BLaER1 (cell line): Measurements from ENCODE around the gene SLC25A47.
A peak's percentile ranks its signal among the peaks of the same experiment; 100 is the strongest.

Experiments
- H3K27ac ChIP-seq: shearing (Covaris generic); formaldehyde crosslinking; 2 replicates; pipeline ENCODE4 v1.8.1; 2022
- H3K27me3 ChIP-seq: shearing (Covaris generic); formaldehyde crosslinking; 2 replicates; pipeline ENCODE4 v1.8.1; 2022
- H3K36me3 ChIP-seq: shearing (Covaris generic); formaldehyde crosslinking; 2 replicates; pipeline ENCODE4 v1.8.1; 2022
- H3K4me1 ChIP-seq: shearing (Covaris generic); formaldehyde crosslinking; 2 replicates; pipeline ENCODE4 v1.8.1; 2022
- H3K4me2 ChIP-seq: shearing (Covaris generic); formaldehyde crosslinking; 2 replicates; pipeline ENCODE4 v1.8.1; 2022
- H3K4me3 ChIP-seq: shearing (Covaris generic); formaldehyde crosslinking; 2 replicates; pipeline ENCODE4 v1.8.1; 2022
- H3K9ac ChIP-seq: shearing (Covaris generic); formaldehyde crosslinking; 2 replicates; pipeline ENCODE4 v1.8.1; 2022
- H3K9me3 ChIP-seq: shearing (Covaris generic); formaldehyde crosslinking; 2 replicates; pipeline ENCODE4 v1.8.1; 2022
- H4K20me1 ChIP-seq: shearing (Covaris generic); formaldehyde crosslinking; 2 replicates; pipeline ENCODE4 v1.8.1; 2022
- Cebpa-rat ChIP-seq: shearing (Covaris generic); IDR thresholded peaks from 2 replicates; pipeline ENCODE4 v1.8.1; 2022

The SLC25A47 gene

DNA sequence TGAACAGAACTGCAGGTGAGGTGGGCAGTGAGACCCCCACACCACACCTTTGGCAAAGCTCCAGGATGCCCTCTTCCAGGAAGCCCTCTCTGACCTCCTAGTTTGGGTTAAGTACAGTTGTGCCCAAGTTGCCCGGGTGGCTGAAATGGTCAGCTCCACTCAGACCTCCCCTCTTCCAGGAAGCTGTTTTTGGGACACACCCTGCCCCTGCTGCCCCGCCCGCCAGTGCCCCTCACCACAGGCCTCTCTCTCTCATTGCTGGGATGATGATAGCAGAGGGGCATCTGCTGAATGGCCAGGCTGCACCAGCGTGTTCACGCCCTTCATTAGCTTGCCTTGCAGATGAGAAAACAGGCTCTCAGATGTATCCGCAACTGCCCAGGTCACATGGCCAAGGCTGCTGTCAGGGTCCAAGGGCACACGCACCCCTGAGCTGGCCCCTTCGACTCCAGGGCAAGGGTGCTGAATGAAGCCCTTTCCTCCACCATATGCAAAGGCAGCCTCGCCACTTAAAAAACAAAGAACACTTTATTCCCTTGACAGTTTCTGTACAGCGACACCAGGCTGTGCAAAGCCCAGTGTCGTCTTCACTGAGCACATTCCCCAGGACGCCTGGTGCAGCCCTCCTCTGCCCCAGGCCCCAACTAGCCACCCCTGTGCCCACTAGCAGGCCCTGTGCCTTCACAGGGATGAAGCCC lies 32.4 kb upstream of the SLC25A47 start:
- TF ChIP-seq Cebpa-rat: no peak
- no peaks in the 10 kb centered on the region for H3K27me3 ChIP-seq
- peaks cover 37% of the 10 kb centered on the region for H3K36me3 ChIP-seq
- peak overlapping the region; percentile 96 for H3K4me2 ChIP-seq
- peaks cover 100% of the 10 kb centered on the region for H3K4me1 ChIP-seq
- peak overlapping the region; percentile 39 for H3K4me3 ChIP-seq
- H3K27ac ChIP-seq: peak overlapping the region; percentile 90
- H3K9ac ChIP-seq: peak overlapping the region; percentile 77
- no peaks in the 10 kb centered on the region for H3K9me3 ChIP-seq
- H4K20me1 ChIP-seq: peaks cover 77% of the 10 kb centered on the region

DNA sequence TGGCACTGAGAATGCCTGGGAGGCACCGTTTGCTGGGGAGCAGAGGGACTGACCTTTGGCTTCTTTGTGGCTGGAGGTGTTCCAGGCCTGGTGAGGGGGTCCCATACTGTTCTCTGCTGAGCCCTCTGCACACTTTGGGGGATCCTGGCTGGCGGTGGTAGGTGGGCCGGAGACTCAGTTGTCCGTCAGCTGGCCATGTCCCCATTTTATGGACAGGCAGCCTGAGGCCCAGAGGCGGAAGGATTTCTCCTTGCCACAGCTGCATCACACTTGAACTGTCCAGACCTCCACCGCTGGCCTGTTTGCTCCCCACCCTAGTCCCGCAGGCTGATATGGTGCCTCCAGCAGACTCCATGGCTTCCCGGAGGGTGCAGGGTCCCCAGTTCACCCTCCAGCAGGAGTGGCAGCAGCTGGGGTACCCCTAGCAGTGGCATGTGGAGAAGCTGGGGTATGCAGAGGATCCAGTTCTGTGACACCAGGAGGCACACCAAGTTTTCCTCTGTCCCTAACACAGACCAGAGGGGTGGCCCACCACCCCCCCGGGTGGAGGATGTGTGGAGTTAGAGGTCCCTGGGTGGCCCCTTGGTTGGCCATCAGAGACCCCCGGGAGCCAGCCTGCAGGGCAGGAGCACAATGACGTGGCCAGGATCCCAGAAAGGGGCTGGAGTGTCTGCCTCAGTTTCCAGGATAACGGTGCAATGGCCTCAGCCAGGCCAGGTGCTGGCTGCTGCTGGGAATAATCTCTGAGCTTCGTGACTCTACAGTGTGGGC lies 31.6 kb upstream of the SLC25A47 start:
- H3K9me3 ChIP-seq: no peaks in the 10 kb centered on the region
- peaks cover 100% of the 10 kb centered on the region for H3K4me1 ChIP-seq
- H3K27ac ChIP-seq: peak overlapping the region; percentile 90
- peak overlapping the region; percentile 96 for H3K4me2 ChIP-seq
- TF ChIP-seq Cebpa-rat: no peak
- peaks cover 43% of the 10 kb centered on the region for H3K36me3 ChIP-seq
- H3K9ac ChIP-seq: peak overlapping the region; percentile 77
- peaks cover 83% of the 10 kb centered on the region for H4K20me1 ChIP-seq
- no peaks in the 10 kb centered on the region for H3K27me3 ChIP-seq
- peak overlapping the region; percentile 39; the same call in 1 of the 2 replicates for H3K4me3 ChIP-seq

DNA sequence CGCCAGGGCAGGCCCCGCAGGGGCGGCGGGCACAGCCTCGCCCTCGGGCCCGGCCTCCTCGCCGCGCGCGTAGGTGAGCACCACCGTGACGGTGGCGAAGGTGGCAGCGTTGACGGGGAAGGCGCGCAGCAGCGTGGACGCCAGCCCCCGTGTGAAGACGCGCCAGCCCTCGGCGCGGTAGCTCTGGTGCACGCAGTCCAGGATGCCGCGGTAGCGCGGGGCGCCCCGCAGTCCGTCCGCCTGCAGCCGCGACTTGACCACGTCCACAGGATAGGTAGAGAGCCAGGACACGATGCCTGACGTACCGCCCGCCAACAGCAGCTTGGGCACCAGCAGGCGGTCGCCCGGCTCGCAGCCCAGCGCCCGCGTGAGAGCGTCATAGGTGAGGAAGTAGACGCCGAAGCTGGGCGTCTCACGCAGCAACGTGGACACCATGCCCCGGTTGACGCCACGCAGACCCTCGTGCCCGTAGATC lies 30.8 kb upstream of the SLC25A47 start:
- no peaks in the 10 kb centered on the region for H3K9me3 ChIP-seq
- peaks cover 83% of the 10 kb centered on the region for H4K20me1 ChIP-seq
- peak overlapping the region; percentile 96 for H3K4me2 ChIP-seq
- H3K4me1 ChIP-seq: peaks cover 100% of the 10 kb centered on the region
- H3K27me3 ChIP-seq: no peaks in the 10 kb centered on the region
- peak overlapping the region; percentile 77; the same call in 1 of the 2 replicates for H3K9ac ChIP-seq
- peaks cover 45% of the 10 kb centered on the region for H3K36me3 ChIP-seq
- H3K27ac ChIP-seq: peak overlapping the region; percentile 90
- TF ChIP-seq Cebpa-rat: no peak
- H3K4me3 ChIP-seq: no peak overlapping the region; the same call in 1 of the 2 replicates

DNA sequence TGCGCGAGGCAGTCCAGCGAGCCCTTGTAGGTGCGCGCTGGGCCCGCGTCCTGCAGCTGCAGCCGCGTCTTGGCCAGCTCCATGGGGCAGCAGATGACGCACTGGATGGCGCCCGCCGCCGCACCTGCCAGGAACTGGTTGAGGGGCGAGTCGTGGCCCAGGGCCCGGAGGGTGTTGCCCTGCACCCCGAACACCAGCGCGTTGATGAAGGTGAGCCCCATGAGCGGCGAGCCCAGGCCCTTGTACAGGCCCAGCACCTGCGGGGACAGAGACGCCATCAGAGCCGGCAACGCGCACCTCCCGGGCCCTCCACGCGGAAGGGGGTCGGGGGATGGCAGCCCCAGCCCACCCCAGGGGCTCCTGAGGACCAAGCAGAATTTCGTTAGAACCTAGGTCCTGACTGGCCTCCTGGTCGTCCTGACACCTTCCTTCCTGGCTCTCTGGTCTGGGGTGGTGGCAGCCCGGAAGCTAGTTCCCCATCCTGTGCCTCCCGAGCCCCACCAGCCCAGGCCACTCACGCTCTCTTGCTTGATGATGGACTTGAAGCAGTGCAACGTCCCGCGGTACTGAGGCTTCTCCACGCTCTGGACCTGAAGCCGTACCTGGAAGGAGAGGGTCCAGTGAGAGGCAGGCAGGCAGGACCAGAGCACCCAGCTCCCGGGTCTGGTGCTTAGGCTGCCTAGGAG lies 30.2 kb upstream of the SLC25A47 start:
- no peak overlapping the region; the same call in 1 of the 2 replicates for H3K4me3 ChIP-seq
- no peaks in the 10 kb centered on the region for H3K9me3 ChIP-seq
- no peaks in the 10 kb centered on the region for H3K27me3 ChIP-seq
- peak overlapping the region; percentile 73 for H3K9ac ChIP-seq
- peak overlapping the region; percentile 96 for H3K4me2 ChIP-seq
- H4K20me1 ChIP-seq: peaks cover 84% of the 10 kb centered on the region
- H3K36me3 ChIP-seq: peaks cover 49% of the 10 kb centered on the region
- no peak for TF ChIP-seq Cebpa-rat
- peaks cover 100% of the 10 kb centered on the region for H3K4me1 ChIP-seq
- peak overlapping the region; percentile 90 for H3K27ac ChIP-seq

DNA sequence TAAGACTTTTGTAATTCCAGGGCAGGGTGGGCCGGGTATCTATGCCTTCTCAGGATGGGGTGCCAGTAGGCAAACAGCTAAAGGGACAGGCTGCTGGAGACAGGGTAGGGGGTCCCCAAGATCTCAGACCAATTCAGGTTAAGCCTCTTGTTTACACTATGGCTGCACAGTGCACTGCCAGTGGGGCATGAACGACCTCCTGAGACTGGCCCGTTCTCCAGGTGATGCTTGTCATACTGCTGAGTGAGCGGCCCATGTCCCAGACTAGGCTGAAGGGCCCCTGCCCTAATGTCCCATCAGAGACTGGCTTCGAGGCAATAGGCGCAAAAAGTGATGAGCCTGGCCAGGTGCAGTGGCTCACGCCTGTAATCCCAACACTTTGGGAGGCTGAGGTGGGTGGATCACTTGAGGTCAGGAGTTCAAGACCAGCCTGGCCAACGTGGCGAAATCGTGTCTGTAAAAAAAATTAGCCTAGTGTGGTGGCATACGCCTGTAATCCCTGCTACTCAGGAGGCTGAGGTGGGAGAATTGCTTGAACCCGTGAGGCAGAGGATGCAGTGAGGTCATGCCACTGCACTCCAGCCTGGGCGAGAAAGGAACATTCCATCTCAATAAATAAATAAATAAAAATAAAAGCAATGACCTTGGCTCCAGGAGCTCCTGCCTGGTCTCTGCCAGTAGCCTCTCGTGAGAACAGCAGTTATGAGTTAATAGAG lies 29.5 kb upstream of the SLC25A47 start:
- H3K4me2 ChIP-seq: peak overlapping the region; percentile 96
- peak overlapping the region; percentile 90 for H3K27ac ChIP-seq
- no peaks in the 10 kb centered on the region for H3K27me3 ChIP-seq
- H3K9ac ChIP-seq: peak overlapping the region; percentile 73
- H3K4me1 ChIP-seq: peaks cover 100% of the 10 kb centered on the region
- H4K20me1 ChIP-seq: peaks cover 88% of the 10 kb centered on the region
- H3K36me3 ChIP-seq: peaks cover 55% of the 10 kb centered on the region
- H3K9me3 ChIP-seq: no peaks in the 10 kb centered on the region
- peak overlapping the region; percentile 49 for H3K4me3 ChIP-seq
- no peak for TF ChIP-seq Cebpa-rat

DNA sequence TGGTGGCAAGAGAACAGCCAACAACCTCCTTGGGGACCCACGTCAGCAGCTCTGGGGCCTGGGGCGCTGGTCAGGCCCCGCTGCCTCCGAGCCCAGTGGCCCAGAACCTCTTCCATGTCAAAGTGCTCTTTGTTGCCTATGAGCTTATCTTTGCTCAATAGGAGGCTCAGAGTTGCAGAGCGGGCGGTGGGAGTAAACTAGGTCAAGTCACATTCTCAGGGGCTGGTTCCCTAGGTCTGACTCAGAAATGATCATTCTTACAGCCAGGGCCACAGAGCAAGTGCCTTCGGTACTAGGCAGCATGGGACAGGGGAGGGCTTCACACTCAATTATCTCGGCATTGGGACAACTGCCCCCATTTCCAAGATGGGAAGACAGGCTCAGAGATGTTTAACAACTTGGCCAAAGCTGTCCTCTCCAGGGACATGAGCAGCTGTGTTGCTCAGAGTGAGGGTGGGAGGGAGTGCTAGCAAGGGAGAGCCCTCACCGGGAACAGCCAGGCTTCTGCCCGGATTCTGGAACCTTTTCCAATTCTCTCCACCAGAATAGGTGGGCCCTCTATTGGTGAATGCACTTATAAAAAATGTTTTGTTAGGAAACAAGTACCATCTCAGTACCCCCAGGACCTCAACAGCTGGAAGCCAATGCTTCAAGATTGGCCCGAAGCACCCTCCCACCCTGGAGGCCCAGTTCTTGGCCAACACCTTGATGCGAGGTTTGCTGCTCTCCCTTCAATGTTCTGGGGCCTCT lies 28.8 kb upstream of the SLC25A47 start:
- peak overlapping the region; percentile 73 for H3K9ac ChIP-seq
- H3K36me3 ChIP-seq: peaks cover 52% of the 10 kb centered on the region
- peak overlapping the region; percentile 49 for H3K4me3 ChIP-seq
- peak overlapping the region; percentile 90 for H3K27ac ChIP-seq
- peak; percentile 88 for TF ChIP-seq Cebpa-rat
- no peaks in the 10 kb centered on the region for H3K27me3 ChIP-seq
- peaks cover 100% of the 10 kb centered on the region for H3K4me1 ChIP-seq
- no peaks in the 10 kb centered on the region for H3K9me3 ChIP-seq
- peaks cover 88% of the 10 kb centered on the region for H4K20me1 ChIP-seq
- H3K4me2 ChIP-seq: peak overlapping the region; percentile 96

DNA sequence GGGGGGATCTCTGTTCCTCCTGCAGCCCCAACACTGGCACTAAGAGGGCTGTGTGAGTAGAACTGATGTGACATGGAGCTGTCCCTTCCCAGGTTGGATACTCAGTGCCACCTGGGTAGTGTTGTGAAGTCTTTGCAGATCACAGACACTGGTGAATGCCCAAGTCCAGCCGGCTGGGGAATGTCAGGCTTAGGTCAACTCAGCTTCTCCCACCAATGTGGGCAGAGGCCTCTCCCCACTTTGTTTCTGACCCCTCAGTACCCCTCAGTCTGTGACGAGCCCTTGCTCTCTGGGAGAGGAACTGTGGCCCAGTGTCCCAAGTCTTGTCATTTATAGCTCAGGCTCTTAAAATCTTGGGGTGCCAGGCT lies 28.2 kb upstream of the SLC25A47 start:
- Histone ChIP-seq H3K4me1 (peaks cover 100% of the 10 kb centered on the region), H3K4me3 (peak overlapping the region; percentile 35; the same call in 1 of the 2 replicates), H3K9me3 (no peaks in the 10 kb centered on the region), H3K27me3 (no peaks in the 10 kb centered on the region), H3K4me2 (peak overlapping the region; percentile 96), H3K27ac (peak overlapping the region; percentile 90), H3K9ac (peak overlapping the region; percentile 63), H3K36me3 (peaks cover 52% of the 10 kb centered on the region), H4K20me1 (peaks cover 88% of the 10 kb centered on the region)
- TF ChIP-seq Cebpa-rat: no peak

DNA sequence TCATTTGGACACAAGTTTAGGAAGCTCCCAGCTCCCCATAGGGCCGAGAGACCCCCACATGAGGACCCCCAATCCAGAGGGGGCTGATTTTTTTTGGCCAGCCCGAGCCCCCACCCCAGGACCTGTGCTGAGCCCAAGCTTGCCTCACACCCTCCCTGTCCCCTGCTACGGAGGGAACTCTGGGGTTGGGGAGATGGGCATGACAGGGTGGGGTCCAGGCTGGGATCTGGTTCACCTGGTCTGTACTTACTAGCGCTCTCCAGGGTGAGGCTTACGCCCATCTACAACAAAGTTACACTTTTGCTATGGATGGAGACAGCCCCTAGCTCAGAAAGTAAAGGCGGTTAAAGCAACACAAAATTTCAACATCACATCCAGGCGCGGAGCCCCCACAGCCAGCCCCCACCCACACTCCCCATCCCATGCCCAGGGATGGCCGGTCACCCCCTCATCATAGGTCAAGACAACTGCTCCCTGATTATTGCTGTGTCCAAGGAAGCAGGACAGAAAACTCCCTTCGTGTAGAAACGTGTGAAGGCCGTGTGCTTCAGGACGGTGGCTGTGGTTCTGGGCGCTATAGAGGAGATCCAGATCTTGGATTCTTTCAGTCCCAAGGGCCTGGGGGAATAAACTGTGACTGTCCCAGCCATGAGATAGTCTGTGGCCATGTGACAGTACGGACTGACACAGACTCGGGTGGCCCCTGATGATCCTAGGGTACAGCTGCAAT lies 27.6 kb upstream of the SLC25A47 start:
- Histone ChIP-seq H3K4me3 (peak overlapping the region; percentile 35; the same call in 1 of the 2 replicates), H4K20me1 (peaks cover 88% of the 10 kb centered on the region), H3K9me3 (no peaks in the 10 kb centered on the region), H3K36me3 (peaks cover 49% of the 10 kb centered on the region), H3K27ac (peak overlapping the region; percentile 90), H3K27me3 (no peaks in the 10 kb centered on the region), H3K4me1 (peaks cover 100% of the 10 kb centered on the region), H3K9ac (peak overlapping the region; percentile 63), H3K4me2 (peak overlapping the region; percentile 96)
- no peak for TF ChIP-seq Cebpa-rat
